ENCODE results near the gene C1QA. TPM values are rescaled to one million over a fixed set of nuclear protein-coding genes. Genes with fewer than 3 reads are reported as not detected.
A peak's percentile ranks its signal among the peaks of the same experiment; 100 is the strongest.

C1QA gene
- total RNA-seq, 1 experiment from 2014 or later: not detected

DNA sequence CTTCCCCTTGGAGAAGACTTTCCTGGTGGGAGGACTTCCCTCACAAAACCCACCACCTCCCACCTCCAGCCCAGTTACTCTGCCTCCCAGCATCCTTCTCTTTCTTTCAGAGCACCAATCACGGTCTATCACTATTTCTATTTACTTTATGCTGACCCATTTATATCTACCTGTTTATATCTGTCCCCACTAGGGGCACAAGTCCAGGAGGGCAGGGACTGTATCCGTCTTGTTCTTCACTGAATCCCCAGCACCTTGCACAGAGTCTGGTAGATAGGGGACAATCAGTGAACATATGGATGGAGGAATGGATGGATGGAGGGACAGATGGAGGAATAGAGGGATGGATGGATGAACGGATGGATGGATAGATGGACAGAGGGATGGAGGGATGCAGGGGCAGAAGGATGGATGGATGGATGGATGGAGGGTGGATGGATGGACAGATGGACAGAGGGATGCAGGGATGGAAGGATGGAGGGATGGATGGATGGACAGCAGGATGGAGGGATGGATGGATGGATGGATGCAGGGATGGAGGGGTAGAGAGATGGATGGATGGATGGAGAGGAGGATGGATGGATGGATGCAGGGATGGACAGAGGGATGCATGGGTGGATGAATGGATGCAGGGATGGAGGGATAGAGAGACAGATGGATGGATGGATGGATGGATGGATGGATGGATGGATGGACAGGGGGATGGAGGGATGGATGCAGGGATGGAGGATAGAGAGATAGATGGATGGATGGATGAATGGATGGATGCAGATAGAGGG is 22.1 kb downstream of the C1QA start:
- H3K4me1 ChIP-seq (ENCODE audit: insufficient read depth, low read length, poor library complexity, severe bottlenecking): no peaks in the 10 kb centered on the region
- H3K4me3 ChIP-seq (ENCODE audit: low read depth, low read length, poor library complexity, severe bottlenecking): no peak overlapping the region
- peaks cover 21% of the 10 kb centered on the region for H3K27me3 ChIP-seq (replicated peaks; ENCODE audit: insufficient read depth, low read depth, low read length, poor library complexity)
- no peaks in the 10 kb centered on the region for H3K9me3 ChIP-seq (ENCODE audit: low read depth, low read length, poor library complexity, severe bottlenecking)
- intact Hi-C loops (cut with micrococcal nuclease; ENCODE audit: unreplicated experiment): no loop called here
- ChIA-PET POLR2A (ENCODE audit: low non-redundant PET) (no interaction called here), CTCF (no interaction called here)
- TF ChIP-seq EZH2 (IDR thresholded peaks at IDR 0.05; ENCODE audit: borderline replicate concordance, low read depth, low read length, poor library complexity, severe bottlenecking): no peak
- TF ChIP-seq, protein P1, sequence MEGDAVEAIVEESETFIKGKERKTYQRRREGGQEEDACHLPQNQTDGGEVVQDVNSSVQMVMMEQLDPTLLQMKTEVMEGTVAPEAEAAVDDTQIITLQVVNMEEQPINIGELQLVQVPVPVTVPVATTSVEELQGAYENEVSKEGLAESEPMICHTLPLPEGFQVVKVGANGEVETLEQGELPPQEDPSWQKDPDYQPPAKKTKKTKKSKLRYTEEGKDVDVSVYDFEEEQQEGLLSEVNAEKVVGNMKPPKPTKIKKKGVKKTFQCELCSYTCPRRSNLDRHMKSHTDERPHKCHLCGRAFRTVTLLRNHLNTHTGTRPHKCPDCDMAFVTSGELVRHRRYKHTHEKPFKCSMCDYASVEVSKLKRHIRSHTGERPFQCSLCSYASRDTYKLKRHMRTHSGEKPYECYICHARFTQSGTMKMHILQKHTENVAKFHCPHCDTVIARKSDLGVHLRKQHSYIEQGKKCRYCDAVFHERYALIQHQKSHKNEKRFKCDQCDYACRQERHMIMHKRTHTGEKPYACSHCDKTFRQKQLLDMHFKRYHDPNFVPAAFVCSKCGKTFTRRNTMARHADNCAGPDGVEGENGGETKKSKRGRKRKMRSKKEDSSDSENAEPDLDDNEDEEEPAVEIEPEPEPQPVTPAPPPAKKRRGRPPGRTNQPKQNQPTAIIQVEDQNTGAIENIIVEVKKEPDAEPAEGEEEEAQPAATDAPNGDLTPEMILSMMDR (conservative IDR thresholded peaks at IDR 0.05; ENCODE audit: low read depth, low read length): 0 out of 2 replicates have a peak, but pooled peaks have one; percentile 25
- DNase-seq (ENCODE audit: low spot score): no peak
- no peaks in the 10 kb centered on the region for H3K36me3 ChIP-seq (ENCODE audit: insufficient read depth, low read length, poor library complexity, severe bottlenecking)
- H3K27ac ChIP-seq (ENCODE audit: low read depth, low read length, poor library complexity, severe bottlenecking): no peak overlapping the region
- no TSS peak for BruUV-seq (replicated peaks)

DNA sequence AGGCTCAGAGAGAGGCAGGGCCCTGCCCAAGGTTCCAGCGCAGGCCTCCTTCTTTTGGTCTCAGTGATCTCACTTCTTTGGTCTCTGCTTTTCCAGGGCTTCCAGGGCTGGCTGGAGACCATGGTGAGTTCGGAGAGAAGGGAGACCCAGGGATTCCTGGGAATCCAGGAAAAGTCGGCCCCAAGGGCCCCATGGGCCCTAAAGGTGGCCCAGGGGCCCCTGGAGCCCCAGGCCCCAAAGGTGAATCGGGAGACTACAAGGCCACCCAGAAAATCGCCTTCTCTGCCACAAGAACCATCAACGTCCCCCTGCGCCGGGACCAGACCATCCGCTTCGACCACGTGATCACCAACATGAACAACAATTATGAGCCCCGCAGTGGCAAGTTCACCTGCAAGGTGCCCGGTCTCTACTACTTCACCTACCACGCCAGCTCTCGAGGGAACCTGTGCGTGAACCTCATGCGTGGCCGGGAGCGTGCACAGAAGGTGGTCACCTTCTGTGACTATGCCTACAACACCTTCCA is 24.4 kb downstream of the C1QA start:
- no peaks in the 10 kb centered on the region for H3K9me3 ChIP-seq (ENCODE audit: low read depth, low read length, poor library complexity, severe bottlenecking)
- no peak for DNase-seq (ENCODE audit: low spot score)
- H3K4me1 ChIP-seq (ENCODE audit: insufficient read depth, low read length, poor library complexity, severe bottlenecking): no peaks in the 10 kb centered on the region
- no TSS peak for BruUV-seq (replicated peaks)
- intact Hi-C loops (cut with micrococcal nuclease; ENCODE audit: unreplicated experiment): no loop called here
- no peak overlapping the region for H3K4me3 ChIP-seq (ENCODE audit: low read depth, low read length, poor library complexity, severe bottlenecking)
- ChIA-PET CTCF (no interaction called here), POLR2A (ENCODE audit: low non-redundant PET) (no interaction called here)
- no peaks in the 10 kb centered on the region for H3K36me3 ChIP-seq (ENCODE audit: insufficient read depth, low read length, poor library complexity, severe bottlenecking)
- TF ChIP-seq EZH2 (IDR thresholded peaks at IDR 0.05; ENCODE audit: borderline replicate concordance, low read depth, low read length, poor library complexity, severe bottlenecking): no peak
- TF ChIP-seq, protein P1 (conservative IDR thresholded peaks at IDR 0.05; ENCODE audit: low read depth, low read length): no peak
- H3K27ac ChIP-seq (ENCODE audit: low read depth, low read length, poor library complexity, severe bottlenecking): no peak overlapping the region
- H3K27me3 ChIP-seq (replicated peaks; ENCODE audit: insufficient read depth, low read depth, low read length, poor library complexity): peaks cover 17% of the 10 kb centered on the region

DNA sequence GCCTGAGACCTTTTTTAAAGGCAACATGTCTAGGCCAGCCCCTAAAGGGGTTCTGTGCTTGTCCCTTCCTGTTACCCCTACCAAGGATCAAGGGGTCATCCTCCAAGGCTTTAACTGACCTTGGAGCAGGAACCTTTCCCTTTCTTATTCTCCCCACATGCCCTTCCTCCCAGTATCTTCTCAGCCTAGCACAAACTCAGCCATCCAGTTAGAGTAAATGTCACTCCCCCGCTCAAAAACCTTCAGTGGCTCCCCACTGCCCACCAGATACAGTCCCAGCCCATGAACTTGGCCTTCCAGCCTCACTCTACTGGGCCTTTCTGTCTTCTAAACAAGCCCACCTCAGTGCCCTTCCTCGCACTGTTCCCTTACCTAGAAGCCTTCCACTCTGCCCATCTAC is 25.5 kb downstream of the C1QA start:
- Histone ChIP-seq H3K36me3 (ENCODE audit: insufficient read depth, low read length, poor library complexity, severe bottlenecking) (no peaks in the 10 kb centered on the region), H3K9me3 (ENCODE audit: low read depth, low read length, poor library complexity, severe bottlenecking) (no peaks in the 10 kb centered on the region), H3K27ac (ENCODE audit: low read depth, low read length, poor library complexity, severe bottlenecking) (no peak overlapping the region), H3K4me3 (ENCODE audit: low read depth, low read length, poor library complexity, severe bottlenecking) (no peak overlapping the region), H3K4me1 (ENCODE audit: insufficient read depth, low read length, poor library complexity, severe bottlenecking) (no peaks in the 10 kb centered on the region), H3K27me3 (replicated peaks; ENCODE audit: insufficient read depth, low read depth, low read length, poor library complexity) (peaks cover 6% of the 10 kb centered on the region)
- CTCF ChIA-PET: no interaction called here
- TF ChIP-seq, protein P1 (conservative IDR thresholded peaks at IDR 0.05; ENCODE audit: low read depth, low read length): no peak
- no peak for TF ChIP-seq EZH2 (IDR thresholded peaks at IDR 0.05; ENCODE audit: borderline replicate concordance, low read depth, low read length, poor library complexity, severe bottlenecking)
- POLR2A ChIA-PET (ENCODE audit: low non-redundant PET): no interaction called here
- no TSS peak for BruUV-seq (replicated peaks)
- intact Hi-C loops (cut with micrococcal nuclease; ENCODE audit: unreplicated experiment): no loop called here
- DNase-seq (ENCODE audit: low spot score): no peak

All from A673 (cell line).